Stimulated activated naive CD8-positive, alpha-beta T cell treated with anti-CD3 and anti-CD28 coated beads, Interleukin-15, amount 100 ng/mL, for 72 hours (primary cell): Measurements from ENCODE around the gene VTA1.

Experiments
- ATAC-seq: fragments of 150-1000 bp; cut with Tn5 transposase; 2 replicates; pipeline ENCODE4 v1.10.0; 2021; ENCODE audit warnings: mild to moderate bottlenecking, moderate library complexity
- DNase-seq, 2 donors: peaks; one replicate each; pipeline ENCODE4 v3.0.0; 2021 to 2022
- H3K27ac Mint-ChIP-seq, 2 donors: one replicate each; pipeline ENCODE4 v1.8.0; 2022; ENCODE audit warnings: mild to moderate bottlenecking in 2 of 2, mixed read lengths in 2 of 2, moderate library complexity in 2 of 2
- H3K27me3 Mint-ChIP-seq: one replicate; pipeline ENCODE4 v1.8.0; 2022; ENCODE audit warnings: mixed read lengths
- H3K4me1 Mint-ChIP-seq: one replicate; pipeline ENCODE4 v1.8.0; 2022; ENCODE audit warnings: mild to moderate bottlenecking, mixed read lengths
- H3K4me3 Mint-ChIP-seq, 2 donors: one replicate each; pipeline ENCODE4 v1.8.0; 2022; ENCODE audit warnings: mild to moderate bottlenecking in 2 of 2, mixed read lengths in 2 of 2, moderate library complexity in 1 of 2
- H3K9me3 Mint-ChIP-seq, 2 donors: one replicate each; pipeline ENCODE4 v1.8.0; 2022; ENCODE audit warnings: mixed read lengths in 2 of 2

The VTA1 gene

DNA sequence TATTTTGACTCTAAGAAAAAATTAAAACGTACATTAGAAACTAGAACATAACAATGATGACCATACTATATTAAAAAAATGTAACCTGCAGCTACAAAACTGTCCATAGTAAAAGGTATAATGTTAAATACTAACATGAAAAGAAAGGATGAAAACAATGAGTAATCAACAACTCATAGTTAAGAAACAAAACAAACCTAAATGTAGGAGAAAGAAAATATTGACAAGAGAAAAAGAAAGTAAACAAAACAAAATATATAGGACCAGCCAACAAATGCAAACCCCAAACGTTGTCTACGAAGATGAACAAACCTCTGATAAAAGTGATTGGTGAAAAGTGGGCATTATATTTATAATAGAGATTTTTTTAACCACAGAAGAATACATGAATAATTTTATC, 113.7 kb downstream of the VTA1 start:
- no peaks in the 10 kb centered on the region for H3K27me3 Mint-ChIP-seq
- DNase-seq = no peak
- no peak for ATAC-seq
- no peak overlapping the region for H3K27ac Mint-ChIP-seq
- no peaks in the 10 kb centered on the region for H3K4me1 Mint-ChIP-seq
- H3K4me3 Mint-ChIP-seq = no peak overlapping the region
- no peaks in the 10 kb centered on the region for H3K9me3 Mint-ChIP-seq

DNA sequence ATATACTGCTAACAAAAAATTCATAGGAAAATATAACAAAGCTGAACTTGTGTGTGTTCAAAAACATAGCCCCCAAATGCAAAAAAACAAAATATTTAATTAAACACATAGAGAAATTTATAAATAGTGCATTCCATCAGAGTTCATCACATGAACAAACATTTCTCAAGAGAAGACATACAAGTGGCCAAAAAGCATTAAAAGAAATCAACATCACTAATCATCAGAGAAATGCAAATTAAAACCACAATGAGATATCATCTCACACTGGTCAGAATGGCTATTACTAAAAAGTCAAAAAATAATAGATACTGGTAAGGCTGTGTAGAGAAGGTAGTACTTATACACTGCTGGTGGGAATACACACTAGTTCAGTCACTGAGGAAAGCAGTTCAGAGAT, 115.2 kb downstream of the VTA1 start:
- DNase-seq = no peak
- no peak for ATAC-seq
- H3K9me3 Mint-ChIP-seq = no peaks in the 10 kb centered on the region
- H3K27me3 Mint-ChIP-seq = no peaks in the 10 kb centered on the region
- no peak overlapping the region for H3K27ac Mint-ChIP-seq
- no peaks in the 10 kb centered on the region for H3K4me1 Mint-ChIP-seq
- no peak overlapping the region for H3K4me3 Mint-ChIP-seq

DNA sequence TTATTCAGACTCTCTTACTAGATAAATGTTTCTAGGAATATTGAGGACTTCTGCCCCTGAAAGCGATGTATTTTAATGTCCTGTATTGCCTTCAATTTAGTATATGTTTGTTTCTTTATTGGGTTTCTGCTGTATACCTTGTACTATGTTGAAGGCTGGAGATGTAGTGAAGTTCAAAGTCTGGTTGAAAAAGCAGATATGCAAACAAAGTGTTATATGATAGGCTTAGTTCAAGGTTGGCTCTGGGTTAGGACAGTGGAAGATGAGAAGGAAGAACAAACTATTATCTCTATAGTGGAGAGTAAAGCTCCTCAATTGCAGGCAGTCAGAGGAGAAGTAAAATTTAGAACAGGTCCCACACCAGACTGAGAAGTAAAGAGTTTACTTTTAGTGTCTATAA, 118.4 kb downstream of the VTA1 start:
- no peaks in the 10 kb centered on the region for H3K9me3 Mint-ChIP-seq
- H3K27ac Mint-ChIP-seq = no peak overlapping the region
- no peak for DNase-seq
- no peaks in the 10 kb centered on the region for H3K27me3 Mint-ChIP-seq
- no peak overlapping the region for H3K4me3 Mint-ChIP-seq
- H3K4me1 Mint-ChIP-seq = no peaks in the 10 kb centered on the region
- ATAC-seq = no peak

DNA sequence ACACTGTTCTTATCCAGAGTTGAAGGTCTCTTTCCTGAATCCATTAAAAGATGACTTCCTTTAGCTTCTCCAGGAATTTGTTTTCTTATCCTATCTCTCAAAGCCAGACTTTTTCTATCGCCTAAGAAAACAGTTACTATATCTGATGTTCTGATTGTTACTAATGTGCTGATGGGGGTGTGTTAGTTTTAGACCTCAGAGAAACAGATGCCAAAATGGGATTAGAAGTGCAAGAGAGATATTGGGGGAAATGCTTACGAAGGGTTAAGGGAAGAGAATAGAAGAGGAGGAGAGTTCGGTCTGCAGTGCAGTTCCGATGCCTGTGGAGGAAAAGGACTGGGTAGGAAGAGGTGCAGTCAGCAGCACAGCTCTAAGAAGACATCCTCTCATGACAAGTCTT, 119.0 kb downstream of the VTA1 start:
- H3K4me3 Mint-ChIP-seq = no peak overlapping the region
- no peak overlapping the region for H3K27ac Mint-ChIP-seq
- no peak for DNase-seq
- H3K9me3 Mint-ChIP-seq = no peaks in the 10 kb centered on the region
- H3K27me3 Mint-ChIP-seq = no peaks in the 10 kb centered on the region
- H3K4me1 Mint-ChIP-seq = no peaks in the 10 kb centered on the region
- no peak for ATAC-seq

DNA sequence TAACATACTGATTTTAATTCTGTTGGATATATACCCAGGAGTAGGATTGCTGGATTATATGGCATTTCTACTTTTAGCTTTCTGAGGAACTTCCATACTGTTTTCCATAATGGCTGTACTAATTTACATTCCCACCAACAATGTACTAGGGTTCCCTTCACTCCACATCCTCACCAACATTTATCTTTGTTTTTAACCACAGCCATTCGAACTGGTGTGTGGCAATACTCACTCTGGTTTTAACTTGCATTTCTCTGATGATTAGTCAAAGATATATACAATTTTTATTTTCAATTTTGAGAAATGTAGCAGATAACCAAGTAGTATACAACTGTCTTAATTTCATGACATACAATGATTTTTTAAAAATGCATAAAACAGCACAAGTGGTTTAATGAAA, 124.4 kb downstream of the VTA1 start:
- Mint-ChIP-seq H3K4me3 (no peak overlapping the region), H3K27me3 (peaks cover 6% of the 10 kb centered on the region), H3K27ac (no peak overlapping the region), H3K4me1 (no peaks in the 10 kb centered on the region), H3K9me3 (no peaks in the 10 kb centered on the region)
- no peak for DNase-seq
- ATAC-seq = no peak
